Stimulated activated CD8-positive, alpha-beta memory T cell treated with anti-CD3 and anti-CD28 coated beads, Interleukin-15, amount 100 ng/mL, for 4 hours (primary cell): ENCODE measurements around the gene DMPK.
"Not testable (repeated sequence)": the region's sequence is repeated elsewhere in the genome, so short reads cannot be mapped to it uniquely, and the experiment has no call there.

Experiments
- DNase-seq, 2 donors: peaks; one replicate each; pipeline ENCODE4 v3.0.0-alpha.2; 2020; ENCODE audit warnings: low read depth in 2 of 2

Gene DMPK

DNA sequence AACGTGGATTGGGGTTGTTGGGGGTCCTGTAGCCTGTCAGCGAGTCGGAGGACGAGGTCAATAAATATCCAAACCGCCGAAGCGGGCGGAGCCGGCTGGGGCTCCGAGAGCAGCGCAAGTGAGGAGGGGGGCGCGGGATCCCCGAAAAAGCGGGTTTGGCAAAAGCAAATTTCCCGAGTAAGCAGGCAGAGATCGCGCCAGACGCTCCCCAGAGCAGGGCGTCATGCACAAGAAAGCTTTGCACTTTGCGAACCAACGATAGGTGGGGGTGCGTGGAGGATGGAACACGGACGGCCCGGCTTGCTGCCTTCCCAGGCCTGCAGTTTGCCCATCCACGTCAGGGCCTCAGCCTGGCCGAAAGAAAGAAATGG, 12.5 kb downstream of the DMPK start:
- DNase-seq, result no peak

DNA sequence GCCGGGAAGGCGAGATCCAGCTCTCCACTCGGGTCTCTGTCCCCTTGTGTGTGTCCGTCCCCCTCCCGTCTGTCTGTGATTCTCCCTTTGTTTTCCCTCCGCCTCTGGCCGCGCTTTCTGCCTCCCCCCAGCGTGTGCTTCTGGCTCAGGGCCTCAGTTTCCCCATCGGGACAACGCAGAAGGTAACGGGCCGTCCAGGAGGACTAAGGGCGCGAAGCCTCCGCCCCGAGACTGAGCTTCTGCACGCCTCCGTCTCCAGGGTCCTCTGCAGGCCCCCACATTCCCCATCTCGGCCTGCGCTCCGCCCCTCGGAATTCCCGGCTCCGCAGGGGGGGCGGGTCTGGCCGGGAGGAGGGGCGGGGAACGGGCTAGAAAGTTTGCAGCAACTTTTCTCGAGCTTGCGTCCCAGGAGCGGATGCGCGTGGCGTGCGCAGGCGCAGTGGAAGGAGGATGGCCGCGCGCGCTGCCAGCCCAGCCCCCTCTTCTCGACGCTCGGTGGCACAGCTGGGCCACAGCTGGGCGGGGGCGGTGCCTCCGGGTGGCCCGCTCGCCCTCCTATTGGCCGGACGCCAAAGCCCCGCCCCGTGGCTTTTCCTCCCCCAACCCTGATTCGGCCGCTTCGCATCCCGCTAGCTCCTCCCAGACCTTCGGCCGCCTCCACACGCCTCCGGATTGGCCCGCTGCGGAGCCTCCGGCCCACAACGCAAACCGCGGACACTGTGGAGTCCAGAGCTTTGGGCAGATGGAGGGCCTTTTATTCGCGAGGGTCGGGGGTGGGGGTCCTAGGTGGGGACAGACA, 13.1 kb downstream of the DMPK start, which contains the start of gene SIX5:
Gene SIX5 (minus strand): TSS at position 269 of the 799 bp plus-strand sequence. CDS start 408 bp downstream, outside the sequence.
- DNase-seq, result peak; percentile 81 to 84

DNA sequence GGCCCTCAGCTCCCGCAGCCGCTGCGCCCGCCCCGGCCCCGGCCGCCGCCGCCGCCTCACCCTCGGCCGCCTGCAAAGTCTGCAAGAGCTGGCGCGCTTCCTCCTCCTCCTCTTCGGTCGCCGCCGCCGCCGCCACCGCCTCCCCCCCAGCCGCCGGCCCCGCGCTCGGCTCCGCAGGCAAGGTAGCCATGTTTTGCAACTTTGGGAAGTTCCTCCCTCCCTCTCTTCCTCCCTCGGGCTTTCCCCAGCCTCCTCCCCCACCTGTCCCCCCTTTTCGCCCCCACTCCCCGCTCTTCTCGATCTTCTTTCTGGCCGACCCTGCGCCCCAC, 13.7 kb downstream of the DMPK start:
- DNase-seq, result no peak

DNA sequence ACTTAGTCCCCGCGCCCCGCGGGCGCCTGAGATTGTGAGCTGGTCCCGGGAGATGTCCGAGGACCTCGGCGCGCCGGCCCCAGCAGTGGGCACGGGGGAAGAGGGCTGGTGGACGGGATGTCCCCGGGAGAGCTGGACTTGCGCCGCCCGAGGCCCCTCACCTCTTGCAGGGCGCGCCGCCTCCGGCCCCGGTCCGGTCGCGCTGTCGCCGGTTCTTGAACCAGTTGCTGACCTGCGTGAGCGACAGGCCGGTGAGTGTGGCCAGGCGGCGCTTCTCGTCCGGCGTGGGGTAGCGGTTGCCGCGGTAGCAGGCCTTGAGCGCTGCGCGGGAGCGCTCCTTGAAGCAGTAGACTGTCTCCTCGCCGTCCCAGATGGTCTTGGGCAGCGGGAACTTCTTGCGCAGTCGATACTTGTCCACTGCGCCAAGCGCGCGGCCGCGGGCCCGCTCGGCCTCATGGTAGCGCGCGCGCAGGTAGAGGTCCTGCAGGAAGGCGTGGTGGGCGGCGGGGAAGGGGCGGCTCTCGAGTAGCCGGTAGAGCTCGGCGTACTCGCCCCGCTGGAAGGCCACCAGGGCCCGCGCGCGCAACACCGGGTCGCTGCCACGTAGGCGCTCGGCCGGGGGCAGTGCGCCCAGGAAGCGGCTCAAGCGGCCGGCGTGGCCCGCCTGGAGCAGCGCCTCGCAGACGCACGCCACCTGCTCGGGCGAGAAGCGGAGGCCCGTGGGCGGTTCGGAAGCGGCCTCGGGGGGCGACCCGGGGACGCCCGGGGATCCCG, 14.2 kb downstream of the DMPK start:
- no peak for DNase-seq

DNA sequence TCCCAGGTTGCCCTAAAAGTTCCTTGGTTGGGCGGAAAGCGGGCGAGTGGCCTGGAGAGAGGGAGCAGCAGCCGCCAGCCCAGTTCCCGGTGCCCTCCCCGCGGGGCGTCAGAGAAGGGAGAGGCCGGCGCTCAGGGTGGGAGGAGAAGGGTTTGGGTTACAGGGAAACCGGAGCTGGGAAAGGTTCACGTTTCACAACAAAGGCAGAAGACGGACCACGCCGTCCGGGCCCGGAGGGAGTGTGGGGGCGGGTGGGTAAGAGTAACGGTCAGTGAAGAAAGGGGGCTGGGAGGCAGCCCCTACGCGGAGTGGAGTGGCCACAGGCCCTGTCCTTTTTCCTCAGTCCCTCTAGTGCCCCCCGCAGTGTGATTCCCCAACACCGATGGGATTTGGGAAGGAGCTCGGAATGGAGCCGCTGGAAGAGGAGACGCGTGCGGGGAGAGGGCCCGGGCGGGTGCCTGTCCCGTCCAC, 14.8 kb downstream of the DMPK start:
- no peak for DNase-seq

DNA sequence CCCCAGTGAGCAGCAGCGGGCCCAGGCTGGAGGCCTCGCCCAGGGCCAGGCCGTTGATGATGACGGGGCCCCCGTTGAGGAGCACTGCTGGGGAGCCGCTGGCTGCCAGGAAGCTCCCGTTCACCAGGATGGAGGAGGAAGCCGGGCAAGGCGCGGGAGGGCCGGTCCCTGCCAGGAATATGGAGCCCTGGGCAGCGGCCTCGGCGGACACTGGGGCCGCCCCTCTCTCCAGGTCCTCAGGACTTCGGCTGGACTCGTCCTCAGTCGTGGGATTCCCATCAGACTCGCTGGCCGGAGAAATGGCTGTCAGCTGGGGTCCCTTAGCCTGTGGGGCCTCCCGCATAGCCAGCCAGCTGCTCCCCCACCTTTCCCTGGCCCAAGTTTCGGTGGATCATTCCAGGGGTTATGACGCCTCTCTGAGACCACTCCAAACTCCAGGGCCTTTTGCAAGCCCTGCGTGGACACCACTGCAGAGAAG, 15.4 kb downstream of the DMPK start:
- no peak for DNase-seq

DNA sequence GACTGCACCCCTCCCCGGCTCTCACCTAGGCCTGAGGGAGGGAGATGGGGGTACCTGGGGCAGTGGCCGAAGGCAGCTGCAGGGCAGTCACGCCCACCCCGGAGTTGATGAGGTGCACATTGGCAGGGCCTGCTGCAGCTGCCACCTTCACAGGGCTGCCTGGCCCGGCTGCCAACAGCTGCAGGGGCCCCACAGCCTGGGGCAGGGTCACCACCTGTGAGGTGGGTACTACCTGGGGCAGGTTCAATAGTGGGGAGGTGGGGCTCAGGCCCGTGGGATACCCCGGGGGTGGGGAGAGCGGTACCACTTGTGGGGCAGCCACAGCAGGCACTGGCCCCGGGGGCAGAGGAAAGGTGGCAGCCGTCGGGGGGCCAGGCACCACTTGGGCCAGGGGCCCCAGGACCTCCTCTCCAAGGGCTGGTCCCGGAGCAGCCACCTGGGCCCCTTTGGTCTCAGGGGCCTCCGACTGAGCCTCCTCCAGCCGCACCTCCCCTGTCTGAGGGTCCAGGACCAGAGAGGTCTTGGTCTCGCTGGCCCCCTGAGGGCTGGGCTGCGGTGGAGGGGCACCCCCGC, 15.9 kb downstream of the DMPK start:
- DNase-seq, result no peak

DNA sequence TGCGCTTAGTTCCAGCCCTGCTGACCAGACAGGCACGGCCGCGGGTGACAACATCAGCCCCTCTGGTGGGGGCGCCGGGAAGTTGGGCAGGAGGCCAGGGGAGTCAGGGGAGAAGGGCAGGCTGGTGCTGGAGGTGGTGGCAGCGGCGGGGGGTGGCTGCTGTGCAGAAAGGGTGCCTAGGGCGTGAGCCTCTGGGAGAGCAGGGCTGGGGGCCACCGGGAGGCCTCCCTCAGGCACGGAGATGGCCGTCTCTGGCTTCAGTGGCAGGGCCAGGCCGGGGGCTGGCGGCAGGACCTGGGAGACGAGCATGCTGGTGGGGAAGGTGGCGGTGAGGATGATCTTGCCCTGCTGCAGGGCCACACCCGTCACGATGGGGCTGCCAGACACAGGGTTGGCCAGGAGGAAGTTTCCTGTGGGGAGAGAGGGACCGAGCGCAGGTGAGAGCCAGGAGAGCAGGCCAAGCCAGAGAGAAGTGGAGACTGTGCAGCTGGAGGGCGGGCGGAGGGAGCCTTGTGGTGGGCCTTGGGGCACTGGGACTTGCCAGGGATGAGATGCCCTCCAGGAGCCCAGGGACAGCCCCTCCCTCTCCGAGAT, 16.5 kb downstream of the DMPK start:
- no peak for DNase-seq

DNA sequence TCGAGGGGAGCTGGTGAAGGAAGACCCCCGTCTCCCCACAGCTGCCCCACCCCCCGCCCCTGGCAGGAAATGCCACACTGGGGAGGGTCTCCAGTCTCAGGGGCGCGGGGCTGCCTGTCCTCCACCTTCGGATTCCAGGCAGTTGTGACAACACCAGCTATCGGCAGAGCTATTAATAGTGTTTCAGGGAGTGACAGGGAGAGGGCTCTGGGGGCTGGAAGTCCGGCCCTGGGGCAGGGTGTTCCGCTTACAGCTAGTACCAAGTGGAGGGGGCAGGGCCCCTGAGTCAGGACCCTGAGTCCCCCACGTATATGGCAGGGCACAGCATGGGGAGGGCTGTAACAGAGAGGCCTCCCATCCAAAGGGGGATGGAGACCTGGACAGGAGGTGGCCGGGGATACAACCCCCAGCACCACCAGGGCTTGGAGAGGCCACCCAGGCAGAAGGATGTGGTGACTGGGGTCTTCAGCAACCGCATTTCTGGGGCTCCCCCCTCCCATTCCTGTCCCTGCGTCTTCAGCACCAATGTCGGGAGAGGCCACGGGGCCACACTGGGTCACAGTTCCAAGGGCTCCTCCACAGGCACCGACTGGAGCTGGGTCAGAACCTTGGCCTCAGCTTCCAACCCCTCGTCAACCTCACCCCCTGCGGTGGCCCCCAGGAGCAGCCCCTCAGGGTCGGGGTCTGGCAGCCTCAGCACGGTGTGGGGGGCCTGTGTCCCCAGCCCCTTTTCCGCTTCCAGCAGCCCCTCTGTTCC, 17.2 kb downstream of the DMPK start:
- DNase-seq, result no peak

DNA sequence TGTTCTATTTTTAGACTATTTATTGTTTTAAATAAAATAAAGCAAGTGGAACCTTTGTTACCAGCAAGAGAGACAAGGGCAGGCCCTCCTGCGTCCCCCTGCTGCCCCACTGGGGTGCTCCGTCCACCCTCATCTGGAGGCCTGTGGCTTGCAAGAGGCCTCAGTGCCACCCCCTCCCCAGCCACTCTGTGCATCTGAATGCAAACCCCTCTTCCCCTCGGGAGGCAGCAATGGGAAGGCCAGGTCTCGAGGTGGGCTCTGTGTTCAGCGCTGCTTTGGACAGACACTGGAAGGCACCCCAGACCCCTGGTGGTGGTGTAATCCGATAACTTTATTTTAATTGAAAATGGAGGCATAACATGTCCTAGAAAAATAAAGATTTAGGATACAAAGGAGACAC, 17.8 kb downstream of the DMPK start:
- DNase-seq, result no peak

DNA sequence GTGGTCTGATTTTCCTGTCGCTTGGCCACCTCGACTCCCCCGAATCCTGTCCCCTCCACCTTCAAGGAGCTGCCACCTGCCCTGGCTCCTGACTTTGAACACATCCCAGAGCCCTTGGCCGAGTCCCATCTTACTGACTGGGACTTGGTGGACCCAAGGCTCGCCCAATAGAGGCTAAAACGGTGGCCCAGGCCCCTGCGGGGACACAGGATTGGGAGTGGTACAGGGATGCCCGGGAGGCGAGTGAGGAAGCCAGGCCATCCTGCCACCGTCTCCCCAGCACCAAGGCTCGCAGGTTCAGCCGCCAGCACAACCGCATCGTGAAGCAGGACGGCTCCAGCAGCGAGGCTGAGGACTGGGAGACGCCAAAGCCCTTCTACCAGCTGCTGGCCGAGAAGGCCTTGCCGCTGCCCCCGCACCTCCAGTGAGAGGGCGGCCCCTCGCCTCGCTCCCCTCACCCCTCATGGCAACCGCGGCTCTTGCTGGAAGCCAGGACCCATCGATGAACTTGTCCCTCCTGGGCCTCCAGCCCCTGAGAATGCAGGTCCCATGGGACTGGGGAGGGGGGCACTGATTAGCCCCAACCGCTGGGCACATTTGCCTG, 18.5 kb downstream of the DMPK start:
- no peak for DNase-seq

DNA sequence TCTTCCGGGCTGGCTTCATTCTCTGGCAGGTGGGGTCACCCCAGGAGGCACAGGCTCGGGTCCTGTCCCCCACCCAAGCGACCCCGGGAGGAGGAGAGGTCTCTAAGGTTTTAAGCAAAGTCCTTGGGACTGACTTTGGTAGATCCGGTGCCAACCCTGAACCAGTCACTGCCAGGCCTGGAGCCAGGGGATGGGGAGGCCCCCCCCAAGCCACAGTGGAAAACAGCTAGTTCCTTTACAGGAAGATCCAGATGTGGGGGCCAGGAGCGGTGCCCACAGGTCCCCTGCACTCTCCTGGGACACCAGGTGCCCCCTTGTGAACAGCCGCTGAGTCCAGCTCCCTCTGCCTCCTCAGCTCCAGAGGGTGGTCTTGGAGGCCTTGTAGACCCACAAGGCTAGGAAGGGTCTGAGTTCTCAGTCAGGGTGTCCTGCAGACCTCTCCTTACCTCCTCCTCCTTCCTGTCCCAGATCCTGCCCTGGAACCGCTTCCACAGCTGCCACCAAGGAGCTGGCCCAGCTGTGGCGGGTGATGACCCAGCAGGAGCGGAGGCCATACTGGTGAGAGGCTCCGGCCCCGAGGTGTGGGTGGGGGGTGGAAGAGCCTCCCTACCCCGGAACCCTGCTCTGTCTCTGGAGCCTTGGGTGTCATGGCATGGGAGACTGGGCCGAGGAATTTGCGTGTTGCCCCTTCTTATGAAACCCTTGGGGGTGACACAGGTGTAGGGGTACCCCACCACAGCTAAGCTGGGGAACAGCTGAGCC, 19.2 kb downstream of the DMPK start:
- DNase-seq, result no peak

DNA sequence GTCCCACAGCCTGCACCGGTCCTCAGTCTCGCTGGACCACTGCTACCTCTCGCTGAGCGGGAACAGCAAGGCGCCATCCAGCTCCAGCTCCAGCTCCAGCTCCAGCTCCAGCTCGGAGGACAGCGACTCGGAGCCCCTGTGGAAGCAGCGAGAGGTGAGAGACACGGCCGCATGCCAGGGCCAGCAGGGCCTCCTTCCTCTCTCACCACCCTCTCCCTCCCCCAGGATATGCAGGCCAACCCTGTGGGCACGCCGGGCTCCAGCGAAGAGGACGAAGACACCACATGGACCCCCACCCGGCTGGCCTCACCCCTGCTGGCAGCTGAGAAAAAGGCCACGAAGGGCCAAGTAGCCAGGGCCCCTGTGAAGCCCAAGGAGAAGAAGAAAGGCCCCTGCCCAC, 20.6 kb downstream of the DMPK start:
- DNase-seq, result no peak

DNA sequence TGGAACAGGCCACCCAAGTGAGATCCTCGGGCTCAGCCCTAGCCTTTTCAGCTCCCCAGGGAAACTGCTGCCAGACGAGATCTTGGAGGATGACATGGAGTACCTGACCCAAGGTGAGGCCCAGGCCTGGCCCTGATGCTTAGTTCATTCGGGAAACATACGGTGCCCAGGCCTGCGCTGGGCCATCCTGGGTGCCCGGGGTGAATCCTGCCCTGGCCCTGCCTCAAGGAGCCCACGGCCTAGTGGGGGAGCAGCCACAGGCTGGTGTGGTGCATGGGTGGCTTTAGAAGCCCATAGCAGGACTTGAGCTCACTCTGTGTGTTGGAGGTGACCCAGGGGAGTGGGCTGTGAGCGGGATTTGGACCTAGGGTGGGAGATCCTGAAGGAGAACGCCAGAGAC, 23.4 kb downstream of the DMPK start:
- DNase-seq, result no peak

DNA sequence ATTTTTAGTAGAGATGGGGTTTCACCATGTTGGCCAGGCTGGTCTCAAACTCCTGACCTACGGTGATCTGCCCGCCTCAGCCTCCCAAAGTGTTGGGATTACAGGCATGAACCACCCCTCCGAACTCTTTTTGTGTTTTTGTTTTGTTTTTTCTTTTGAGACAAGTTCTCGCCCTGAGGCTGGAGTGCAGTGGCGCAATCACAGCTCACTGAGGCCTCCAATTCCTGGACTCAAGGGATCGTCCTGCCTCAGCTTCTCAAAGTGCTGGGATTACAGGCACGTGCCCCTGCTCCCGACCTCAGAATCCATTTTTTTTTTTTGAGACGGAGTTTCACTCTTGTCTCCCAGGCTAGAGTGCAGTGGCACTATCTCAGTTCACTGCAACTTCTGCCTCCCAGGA, 24.6 kb downstream of the DMPK start:
- DNase-seq, result no peak

DNA sequence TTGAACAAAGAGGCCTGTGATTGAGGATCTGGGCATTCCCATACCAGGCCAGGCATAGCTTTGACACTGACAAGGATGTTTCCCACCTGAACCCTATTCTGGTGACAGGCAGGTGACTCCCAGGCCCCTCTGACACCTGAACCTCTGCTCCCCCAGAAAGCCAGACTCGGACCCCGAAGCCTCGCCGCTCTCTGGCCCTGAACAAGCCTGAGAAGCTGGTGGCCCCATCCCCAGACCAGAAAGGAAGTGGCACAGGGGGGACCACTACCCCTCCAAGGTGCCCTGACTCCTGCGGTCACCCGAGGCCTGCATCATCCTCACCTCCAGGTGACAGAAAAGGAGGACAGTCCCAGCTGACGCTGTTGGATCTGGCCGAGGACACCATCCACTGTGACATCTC, 28.0 kb downstream of the DMPK start:
- no peak for DNase-seq

DNA sequence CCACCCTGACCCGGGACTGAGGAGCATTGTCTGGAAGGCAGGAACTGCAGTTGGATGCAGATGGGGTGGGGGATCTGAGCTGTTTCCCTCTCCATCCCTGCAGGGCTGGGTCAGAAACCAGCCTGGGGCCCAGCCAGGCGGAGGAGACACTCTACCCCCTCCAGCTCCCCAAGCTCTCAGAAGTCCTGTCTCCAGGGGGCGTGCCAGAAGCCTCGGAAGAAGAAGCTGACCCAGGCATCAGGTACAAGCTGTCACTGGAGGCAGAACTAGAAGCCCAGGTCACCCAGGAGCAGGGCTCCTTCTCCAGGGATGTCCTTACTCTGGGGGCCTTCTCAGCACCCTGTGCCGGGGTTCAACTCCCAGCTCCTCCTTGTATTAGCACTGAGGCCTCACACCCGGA, 28.7 kb downstream of the DMPK start:
- no peak for DNase-seq

DNA sequence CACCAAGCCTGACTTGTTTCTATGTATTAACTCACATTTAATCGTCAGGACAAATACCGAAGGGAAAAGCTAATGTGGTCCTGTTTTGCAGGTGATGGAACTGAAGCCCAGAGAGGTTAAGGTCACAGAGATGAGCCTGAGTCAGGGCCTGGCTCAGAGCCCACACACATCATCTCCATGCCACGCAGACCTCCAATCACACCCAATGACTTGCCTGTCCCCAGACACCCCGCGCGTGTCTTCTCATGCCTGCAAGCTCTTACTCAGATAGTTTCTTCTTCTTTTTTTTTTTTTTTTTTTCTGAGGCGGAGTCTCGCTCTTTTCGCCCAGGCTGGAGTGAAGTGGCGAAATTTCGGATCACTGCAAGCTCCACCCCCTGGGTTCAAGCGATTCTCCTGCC, 29.7 kb downstream of the DMPK start:
- DNase-seq, result no peak

DNA sequence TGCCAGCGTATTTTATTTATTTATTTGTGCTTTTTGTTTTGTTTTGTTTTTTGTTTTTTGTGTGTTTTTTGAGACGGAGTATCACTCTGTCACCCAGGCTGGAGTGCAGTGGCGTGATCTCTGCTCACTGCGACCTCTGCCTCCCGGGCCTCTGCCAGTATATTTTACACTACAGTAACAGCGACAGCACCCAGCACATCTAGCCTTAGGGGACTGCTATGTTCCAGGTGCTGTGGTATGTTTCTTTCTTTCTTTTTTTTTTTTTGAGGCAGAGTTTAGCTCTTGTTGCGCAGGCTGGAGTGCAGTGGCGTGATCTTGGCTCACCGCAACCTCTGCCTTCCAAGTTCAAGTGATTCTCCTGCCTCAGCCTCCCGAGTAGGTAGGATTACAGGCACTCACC, 30.8 kb downstream of the DMPK start:
- DNase-seq, result not testable (repeated sequence)

DNA sequence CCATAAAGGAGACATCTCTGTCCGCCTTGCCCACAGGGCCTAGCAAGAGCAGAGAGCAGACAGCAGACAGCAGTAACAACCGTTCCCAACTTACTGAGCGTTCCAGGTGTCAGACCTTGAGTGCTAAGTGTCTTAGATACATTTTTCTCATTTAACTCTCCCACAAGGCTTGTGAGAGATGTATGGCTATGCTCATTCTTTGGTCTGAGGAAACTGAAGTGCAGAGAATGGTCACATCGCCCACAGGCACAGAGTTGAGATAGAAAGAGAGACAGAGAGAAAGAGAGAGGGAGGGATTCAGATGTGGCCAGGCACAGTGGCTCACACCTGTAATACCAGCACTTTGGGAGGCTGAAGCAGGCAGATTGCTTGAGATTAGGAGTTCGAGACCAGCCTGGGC, 34.8 kb downstream of the DMPK start:
- no peak for DNase-seq
